Ascending aorta (tissue), 2 donors: ENCODE measurements around the gene SMTN. TPM values are rescaled to one million over a fixed set of nuclear protein-coding genes. Genes with fewer than 3 reads are reported as not detected.

ENCODE experiments used
- DNase-seq, 2 donors: peaks; one replicate each; pipeline ENCODE4 v3.0.0-alpha.2; 2019; ENCODE audit warnings: low spot score in 2 of 2
- H3K27ac ChIP-seq, 2 donors: fragments of 200-600 bp; sonication (generic); one replicate each; pipeline ENCODE4 v1.5.1; 2016 to 2017; ENCODE audit warnings: mild to moderate bottlenecking in 1 of 2
- H3K27me3 ChIP-seq: fragments of 200-600 bp; sonication (generic); one replicate; pipeline ENCODE4 v1.5.1; 2017
- H3K36me3 ChIP-seq, 2 donors: fragments of 200-600 bp; sonication (generic); one replicate each; pipeline ENCODE4 v1.5.1; 2016
- H3K4me1 ChIP-seq, 2 donors: fragments of 200-600 bp; sonication (generic); one replicate each; pipeline ENCODE4 v1.5.1; 2016 to 2017; ENCODE audit warnings: mild to moderate bottlenecking in 1 of 2
- H3K4me3 ChIP-seq, 2 donors: fragments of 200-600 bp; sonication (generic); one replicate each; pipeline ENCODE4 v1.5.1; 2016 to 2017; ENCODE audit warnings: mild to moderate bottlenecking in 1 of 2
- H3K9me3 ChIP-seq, 2 donors: fragments of 200-600 bp; sonication (generic); one replicate each; pipeline ENCODE4 v1.5.1; 2016
- CTCF ChIP-seq, 3 experiments: fragments of 200-600 bp in 2 of 3; fragments of 450-650 bp in 1 of 3; sonication (generic) in 2 of 3; IDR thresholded peaks; one replicate each; pipeline ENCODE4 v1.5.1; 2016 to 2019; ENCODE audit warnings: antibody characterized with exemption in 3 of 3, mild to moderate bottlenecking in 1 of 3, moderate library complexity in 1 of 3
- intact Hi-C: fragments of 100-400 bp; cut with DNase I; formaldehyde crosslinking; loops from one replicate; pipeline ENCODE4 v1.15.1; 2023
- total RNA-seq: library from RNA; depleted of rRNA; stranded (reverse); fragments of >200 nt; gene quantifications from one replicate; pipeline ENCODE4 v1.1.0, GENCODE V29; 2016

Gene SMTN
- total RNA-seq, 1 donor from 2014 or later, result 671 TPM

DNA sequence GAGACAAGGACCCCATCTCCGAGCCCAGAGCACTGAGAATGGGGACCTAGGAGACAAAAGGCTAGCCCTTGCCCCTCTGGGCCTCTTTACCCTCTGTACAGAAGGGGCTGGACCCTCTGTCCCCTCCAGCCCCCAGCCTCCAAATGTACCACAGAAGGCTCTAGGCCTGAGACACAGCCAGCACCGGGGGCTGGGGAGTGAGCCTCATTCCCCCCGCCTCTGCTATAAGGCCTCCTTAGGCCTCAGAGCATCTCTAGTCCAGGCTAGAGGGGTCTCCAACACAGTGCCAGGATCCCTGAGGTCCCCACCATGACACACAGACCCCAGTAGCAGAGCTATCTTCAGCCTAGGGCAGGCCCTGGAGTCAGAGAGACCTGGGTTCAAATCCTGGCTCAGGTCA, 4.8 kb downstream of the SMTN start:
- peaks cover 30 to 59% of the 10 kb centered on the region in 2 donors for H3K4me1 ChIP-seq
- no peak for TF ChIP-seq CTCF (IDR thresholded peaks at IDR 0.05)

GRCh38 chr22:31086703-31087330, 5.7 kb downstream of the SMTN start:
- Histone ChIP-seq H3K4me3 (peak overlapping the region in 1 of 2 donors; percentile 70), H3K27ac (peak overlapping the region; percentile 98), H3K4me1 (peaks cover 30 to 68% of the 10 kb centered on the region in 2 donors), H3K27me3 (no peaks in the 10 kb centered on the region), H3K36me3 (peaks cover 63 to 76% of the 10 kb centered on the region in 2 donors), H3K9me3 (no peaks in the 10 kb centered on the region)
- no peak for TF ChIP-seq CTCF (IDR thresholded peaks at IDR 0.05)
- no peak for DNase-seq
- intact Hi-C loops, result loop anchor here (10.0 kb wide), 1 partner anchor 452 kb away; the partner anchor contains the start of gene SLC35E4

More for the DNA sequence above, 4.8 kb downstream of the SMTN start:
- intact Hi-C loops, result loop anchor here (1.0 to 10.0 kb wide), 2 partner anchors 138 to 451 kb away; partner anchors contain the start of gene SLC35E4
- DNase-seq, result no peak
- peak overlapping the region; percentile 98 for H3K27ac ChIP-seq
- peaks cover 54 to 68% of the 10 kb centered on the region in 2 donors for H3K36me3 ChIP-seq
- no peaks in the 10 kb centered on the region for H3K27me3 ChIP-seq
- peak overlapping the region; percentile 70 to 89 for H3K4me3 ChIP-seq
- no peaks in the 10 kb centered on the region for H3K9me3 ChIP-seq

- peak overlapping the region in 1 of 2 donors; percentile 70 for H3K4me3 ChIP-seq
- intact Hi-C loops, result loop anchor here (10.0 kb wide), 1 partner anchor 453 kb away; the partner anchor contains the start of gene SLC35E4
- H3K36me3 ChIP-seq, result peaks cover 72 to 86% of the 10 kb centered on the region in 2 donors
- no peaks in the 10 kb centered on the region for H3K9me3 ChIP-seq
- peak overlapping the region; percentile 98 for H3K27ac ChIP-seq
- no peak for DNase-seq
- H3K4me1 ChIP-seq, result peaks cover 36 to 76% of the 10 kb centered on the region in 2 donors
- no peaks in the 10 kb centered on the region for H3K27me3 ChIP-seq
- no peak for TF ChIP-seq CTCF (IDR thresholded peaks at IDR 0.05)
Observed at GRCh38 chr22:31087744-31088215, 6.7 kb downstream of the SMTN start.

- no peak for DNase-seq
- H3K27me3 ChIP-seq, result no peaks in the 10 kb centered on the region
- H3K4me3 ChIP-seq, result peak overlapping the region in 1 of 2 donors; percentile 70
- H3K9me3 ChIP-seq, result no peaks in the 10 kb centered on the region
- peak overlapping the region; percentile 98 for H3K27ac ChIP-seq
- intact Hi-C loops, result loop anchor here (10.0 kb wide), 1 partner anchor 454 kb away; the partner anchor contains the start of gene SLC35E4
- peaks cover 40 to 76% of the 10 kb centered on the region in 2 donors for H3K4me1 ChIP-seq
- peaks cover 72 to 86% of the 10 kb centered on the region in 2 donors for H3K36me3 ChIP-seq
- TF ChIP-seq CTCF (IDR thresholded peaks at IDR 0.05), result no peak
Observed at GRCh38 chr22:31088233-31088986, 7.3 kb downstream of the SMTN start.

- H3K4me1 ChIP-seq, result peaks cover 46 to 78% of the 10 kb centered on the region in 2 donors
- intact Hi-C loops, result loop anchor here (1.0 to 10.0 kb wide), 3 partner anchors 15 to 455 kb away; partner anchors contain the start of gene SLC35E4
- H3K27ac ChIP-seq, result peak overlapping the region; percentile 98
- peaks cover 80 to 89% of the 10 kb centered on the region in 2 donors for H3K36me3 ChIP-seq
- no peaks in the 10 kb centered on the region for H3K9me3 ChIP-seq
- DNase-seq, result peak in 1 of 2 donors; percentile 78
- peak; percentile 73 to 83 (median 81) for TF ChIP-seq CTCF (IDR thresholded peaks at IDR 0.05)
- H3K27me3 ChIP-seq, result no peaks in the 10 kb centered on the region
- peak overlapping the region in 1 of 2 donors; percentile 16 for H3K4me3 ChIP-seq
Observed at GRCh38 chr22:31089160-31090100, 8.3 kb downstream of the SMTN start.
